ENCODE data around the gene NUBP2.

Gene NUBP2

DNA sequence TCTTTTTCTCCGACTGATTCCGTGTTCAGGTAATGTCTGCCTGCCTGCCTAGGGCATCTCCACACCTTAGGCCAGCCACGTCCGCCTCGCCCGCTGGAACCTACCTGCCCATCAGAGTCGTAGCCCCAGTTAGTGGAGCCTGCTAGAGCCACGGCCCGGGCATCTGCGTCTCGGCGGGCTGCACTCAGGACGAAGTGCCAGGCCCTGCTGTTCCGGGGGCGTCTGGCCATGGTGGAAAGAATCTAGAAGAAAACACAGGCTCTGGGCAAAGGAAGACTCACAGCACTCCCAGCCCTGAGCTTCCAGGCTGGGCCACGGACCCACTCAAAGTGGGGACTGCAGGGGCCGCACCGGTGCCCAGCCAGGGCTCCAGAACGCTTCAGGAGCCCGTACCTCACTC lies 1.5 kb upstream of the NUBP2 start:
- DNase-seq (ENCODE audit: insufficient read length, low spot score) = no peak
- FAIRE-seq = no peak
- TF ChIP-seq, protein P1, sequence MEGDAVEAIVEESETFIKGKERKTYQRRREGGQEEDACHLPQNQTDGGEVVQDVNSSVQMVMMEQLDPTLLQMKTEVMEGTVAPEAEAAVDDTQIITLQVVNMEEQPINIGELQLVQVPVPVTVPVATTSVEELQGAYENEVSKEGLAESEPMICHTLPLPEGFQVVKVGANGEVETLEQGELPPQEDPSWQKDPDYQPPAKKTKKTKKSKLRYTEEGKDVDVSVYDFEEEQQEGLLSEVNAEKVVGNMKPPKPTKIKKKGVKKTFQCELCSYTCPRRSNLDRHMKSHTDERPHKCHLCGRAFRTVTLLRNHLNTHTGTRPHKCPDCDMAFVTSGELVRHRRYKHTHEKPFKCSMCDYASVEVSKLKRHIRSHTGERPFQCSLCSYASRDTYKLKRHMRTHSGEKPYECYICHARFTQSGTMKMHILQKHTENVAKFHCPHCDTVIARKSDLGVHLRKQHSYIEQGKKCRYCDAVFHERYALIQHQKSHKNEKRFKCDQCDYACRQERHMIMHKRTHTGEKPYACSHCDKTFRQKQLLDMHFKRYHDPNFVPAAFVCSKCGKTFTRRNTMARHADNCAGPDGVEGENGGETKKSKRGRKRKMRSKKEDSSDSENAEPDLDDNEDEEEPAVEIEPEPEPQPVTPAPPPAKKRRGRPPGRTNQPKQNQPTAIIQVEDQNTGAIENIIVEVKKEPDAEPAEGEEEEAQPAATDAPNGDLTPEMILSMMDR (IDR thresholded peaks at IDR 0.05; ENCODE audit: insufficient read depth, missing control alignments) = no peak

DNA sequence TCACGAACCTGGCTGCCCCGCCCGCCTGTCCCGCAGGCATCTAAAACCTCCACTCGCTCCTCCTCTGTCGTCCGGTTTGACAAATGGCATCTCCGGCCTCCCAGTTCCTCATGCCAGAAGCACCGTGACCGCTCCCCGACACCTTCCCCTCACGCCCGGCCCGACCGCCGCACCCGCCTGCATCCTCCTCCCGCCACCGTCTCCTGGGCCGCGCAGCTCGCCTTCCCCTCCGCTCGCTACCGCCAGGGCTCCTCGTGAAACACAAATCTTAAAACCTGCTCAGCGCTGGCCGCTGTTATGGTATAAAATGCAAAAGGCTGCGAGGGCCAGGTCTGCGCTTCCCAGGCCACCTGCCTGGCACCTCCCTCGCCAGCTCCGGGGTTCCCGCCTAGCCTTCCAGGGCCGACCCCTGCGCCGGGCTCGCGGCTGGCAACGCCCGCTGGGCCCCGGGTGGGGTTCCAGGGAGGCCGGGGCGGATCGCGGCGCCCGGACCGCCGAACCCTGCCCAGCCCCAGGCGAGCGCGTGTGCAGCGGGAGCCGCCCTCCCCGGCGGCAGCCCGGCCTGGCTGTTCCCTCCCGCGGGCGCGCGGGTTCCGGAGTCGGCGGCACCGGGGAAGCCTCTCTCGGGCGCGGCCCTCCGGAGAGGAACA lies 877 bp upstream of the NUBP2 start:
- TF ChIP-seq, protein P1 (IDR thresholded peaks at IDR 0.05; ENCODE audit: insufficient read depth, missing control alignments) = no peak
- DNase-seq (ENCODE audit: insufficient read length, low spot score) (no peak), FAIRE-seq (no peak)

DNA sequence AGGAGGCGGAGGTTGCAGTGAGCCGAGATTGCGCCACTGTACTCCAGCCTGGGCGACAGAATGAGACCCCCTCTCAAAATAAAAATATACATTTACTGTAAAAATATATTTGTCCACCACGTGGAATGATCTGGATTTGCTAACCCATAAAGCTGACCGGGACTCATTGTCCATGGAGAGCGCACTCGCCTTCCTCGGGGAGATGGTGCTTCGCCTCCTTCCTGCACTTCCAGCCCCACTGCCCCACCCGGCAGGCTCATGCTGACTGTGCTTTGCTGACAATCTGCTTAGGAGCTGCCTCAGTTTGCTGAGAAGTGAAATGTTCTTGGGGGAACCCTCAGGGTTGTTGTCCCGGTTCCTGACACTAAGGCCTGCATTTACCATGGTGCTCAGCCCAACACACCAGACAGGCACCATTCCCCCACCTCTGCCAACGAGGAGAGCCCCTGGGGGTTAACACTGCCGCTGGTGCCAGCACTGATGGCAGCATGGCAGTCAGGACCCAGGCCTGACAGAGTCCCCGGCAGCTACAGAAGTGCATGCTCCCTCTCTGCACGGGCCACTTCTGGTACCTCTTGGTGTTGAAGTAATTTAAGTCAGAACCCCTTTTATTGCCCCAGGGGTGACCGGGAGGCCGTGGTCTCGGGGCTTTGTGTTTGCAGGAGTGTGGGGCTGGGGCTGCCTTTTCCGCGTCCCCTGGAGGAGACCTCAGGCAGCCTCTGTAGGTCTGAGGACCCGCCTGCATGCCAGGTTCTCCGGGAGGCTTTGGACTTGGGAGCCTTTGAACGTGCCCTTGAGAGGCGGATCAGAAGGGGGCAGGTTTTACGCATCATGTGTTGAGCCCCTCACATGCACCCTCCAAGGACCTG lies 2.5 kb downstream of the NUBP2 start:
- no peak for DNase-seq (ENCODE audit: insufficient read length, low spot score)
- TF ChIP-seq, protein P1 (IDR thresholded peaks at IDR 0.05; ENCODE audit: insufficient read depth, missing control alignments) = no peak
- no peak for FAIRE-seq

DNA sequence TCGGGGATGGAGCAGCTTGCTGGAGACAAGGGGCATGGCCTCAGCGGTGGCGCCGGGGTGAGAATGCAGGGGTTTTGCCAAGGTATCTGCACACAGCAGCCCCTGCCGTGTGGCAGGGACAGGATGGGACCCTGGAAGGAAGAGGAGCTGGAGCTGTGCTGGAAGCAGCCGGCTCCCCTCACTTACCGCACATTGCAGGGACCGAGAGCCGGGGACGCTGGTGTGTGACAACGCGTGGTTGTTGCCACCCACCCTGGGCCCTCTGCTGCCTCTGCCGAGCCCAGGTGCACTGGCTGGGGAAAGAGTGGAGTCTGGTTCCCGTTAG lies 3.0 kb downstream of the NUBP2 start:
- FAIRE-seq = no peak
- no peak for DNase-seq (ENCODE audit: insufficient read length, low spot score)
- TF ChIP-seq, protein P1 (IDR thresholded peaks at IDR 0.05; ENCODE audit: insufficient read depth, missing control alignments) = no peak

DNA sequence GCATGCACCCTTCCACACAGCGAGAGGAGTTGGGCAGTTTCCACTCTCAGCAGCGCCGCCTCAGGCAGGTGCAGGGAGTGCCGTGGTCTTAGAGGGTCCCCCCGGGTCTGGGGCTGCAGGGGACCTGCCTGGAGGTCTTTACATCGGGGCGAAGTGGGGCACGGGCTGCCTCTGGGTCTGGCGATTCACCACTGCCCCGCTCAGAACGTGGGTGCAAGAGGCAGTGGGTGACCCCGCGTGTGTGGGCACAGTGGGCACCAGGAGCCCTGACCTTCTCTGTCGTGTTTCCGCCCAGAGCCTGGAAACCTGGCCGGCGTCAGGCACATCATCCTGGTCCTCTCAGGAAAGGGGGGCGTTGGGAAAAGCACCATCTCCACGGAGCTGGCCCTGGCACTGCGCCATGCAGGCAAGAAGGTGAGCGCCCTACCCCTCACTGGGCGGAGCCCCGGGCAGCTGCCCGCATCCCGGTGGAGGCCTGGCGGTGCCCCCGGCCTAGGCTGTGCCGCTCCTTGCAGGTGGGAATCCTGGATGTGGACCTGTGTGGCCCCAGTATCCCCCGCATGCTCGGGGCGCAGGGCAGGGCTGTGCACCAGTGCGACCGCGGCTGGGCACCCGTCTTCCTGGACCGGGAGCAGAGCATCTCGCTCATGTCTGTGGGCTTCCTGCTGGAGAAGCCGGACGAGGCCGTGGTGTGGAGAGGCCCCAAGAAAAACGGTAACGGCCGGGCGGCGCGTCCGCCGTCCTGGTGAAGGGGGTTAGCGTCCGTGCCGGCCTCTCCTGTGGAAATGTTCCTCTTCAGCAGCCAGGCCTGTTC lies 3.7 kb downstream of the NUBP2 start:
- FAIRE-seq (no peak), DNase-seq (ENCODE audit: insufficient read length, low spot score) (no peak)
- TF ChIP-seq, protein P1 (IDR thresholded peaks at IDR 0.05; ENCODE audit: insufficient read depth, missing control alignments) = no peak

DNA sequence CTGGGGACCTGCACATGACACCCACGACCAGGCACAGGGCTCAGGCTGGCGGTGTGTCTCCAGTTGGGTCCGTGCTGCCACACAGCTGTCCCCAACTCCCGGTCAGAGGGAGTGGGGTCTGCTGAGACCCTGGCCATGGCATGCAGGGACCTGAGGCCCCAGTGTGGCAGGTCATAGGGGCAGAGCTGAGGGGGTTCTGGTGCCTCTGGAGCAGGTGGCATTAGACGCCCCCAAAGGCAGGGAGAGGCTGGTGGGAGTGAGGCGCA lies 4.2 kb downstream of the NUBP2 start:
- FAIRE-seq (no peak), DNase-seq (ENCODE audit: insufficient read length, low spot score) (no peak)
- TF ChIP-seq, protein P1 (IDR thresholded peaks at IDR 0.05; ENCODE audit: insufficient read depth, missing control alignments) = no peak

All from D721Med (cell line).